ENCODE data around the gene PTCD3. TPM values are rescaled to one million over a fixed set of nuclear protein-coding genes. Genes with fewer than 3 reads are reported as not detected.

PTCD3 gene
- total RNA-seq, 1 donor from 2014 or later = 79.4 TPM

- Histone ChIP-seq H3K36me3 (peaks cover 92% of the 10 kb centered on the region), H3K4me3 (no peak overlapping the region), H3K27ac (no peak overlapping the region), H3K9me3 (no peaks in the 10 kb centered on the region), H3K27me3 (no peaks in the 10 kb centered on the region), H3K4me1 (peaks cover 5% of the 10 kb centered on the region)
- intact Hi-C loops (cut with DNase I) = no loop called here
- DNase-seq = no peak
- TF ChIP-seq CTCF (IDR thresholded peaks at IDR 0.05) = no peak
- no peak for ATAC-seq
These were observed 33.9 kb downstream of the PTCD3 start for GRCh38 chr2:86139981-86140380.

GRCh38 chr2:86140969-86141392, 34.9 kb downstream of the PTCD3 start:
- Histone ChIP-seq H3K4me3 (no peak overlapping the region), H3K9me3 (no peaks in the 10 kb centered on the region), H3K27me3 (no peaks in the 10 kb centered on the region), H3K27ac (no peak overlapping the region), H3K36me3 (peaks cover 92% of the 10 kb centered on the region), H3K4me1 (peaks cover 5% of the 10 kb centered on the region)
- intact Hi-C loops (cut with DNase I) = no loop called here
- no peak for TF ChIP-seq CTCF (IDR thresholded peaks at IDR 0.05)
- peak; percentile 20 for ATAC-seq
- DNase-seq = no peak

GRCh38 chr2:86142436-86143257, 36.6 kb downstream of the PTCD3 start:
- ATAC-seq (no peak), DNase-seq (no peak)
- H3K27ac ChIP-seq = no peak overlapping the region
- no peak overlapping the region for H3K4me3 ChIP-seq
- intact Hi-C loops (cut with DNase I) = no loop called here
- H3K4me1 ChIP-seq = peaks cover 5% of the 10 kb centered on the region
- no peaks in the 10 kb centered on the region for H3K27me3 ChIP-seq
- TF ChIP-seq CTCF (IDR thresholded peaks at IDR 0.05) = no peak
- peaks cover 92% of the 10 kb centered on the region for H3K36me3 ChIP-seq
- no peaks in the 10 kb centered on the region for H3K9me3 ChIP-seq

- Histone ChIP-seq H3K36me3 (peaks cover 92% of the 10 kb centered on the region), H3K4me1 (peaks cover 5% of the 10 kb centered on the region), H3K4me3 (no peak overlapping the region), H3K27ac (no peak overlapping the region), H3K27me3 (no peaks in the 10 kb centered on the region), H3K9me3 (no peaks in the 10 kb centered on the region)
- no peak for ATAC-seq
- intact Hi-C loops (cut with DNase I) = no loop called here
- DNase-seq = no peak
- no peak for TF ChIP-seq CTCF (IDR thresholded peaks at IDR 0.05)
These were observed 37.3 kb downstream of the PTCD3 start for GRCh38 chr2:86143307-86143706.

- Histone ChIP-seq H3K4me1 (peaks cover 5% of the 10 kb centered on the region), H3K9me3 (no peaks in the 10 kb centered on the region), H3K27me3 (no peaks in the 10 kb centered on the region), H3K36me3 (peaks cover 92% of the 10 kb centered on the region), H3K4me3 (no peak overlapping the region), H3K27ac (no peak overlapping the region)
- TF ChIP-seq CTCF (IDR thresholded peaks at IDR 0.05) = no peak
- intact Hi-C loops (cut with DNase I) = no loop called here
- DNase-seq = no peak
- no peak for ATAC-seq
These were observed 38.1 kb downstream of the PTCD3 start for GRCh38 chr2:86143926-86144685.

Measured in upper lobe of right lung (tissue), 1 donor.